K562 (cell line): ENCODE results near the gene ENDOU.

Experiments used
- EZH2 ChIP-seq: IDR thresholded peaks from 2 replicates; pipeline ENCODE4 v1.6.1; 2012; ENCODE audit warnings: low read depth, mild to moderate bottlenecking, inconsistent platforms, low read length, borderline replicate concordance
- RAD21 ChIP-seq, 2 experiments: fragments of 250-450 bp in 1 of 2; fragments of 450-650 bp in 1 of 2; sonication (Bioruptor Pico) in 1 of 2; formaldehyde crosslinking in 1 of 2; IDR thresholded peaks in 1 of 2; conservative IDR thresholded peaks in 1 of 2; 2 replicates each; pipeline versions ENCODE4 v1.4.0 to v1.8.0; 2020 to 2022; ENCODE audit warnings: mild to moderate bottlenecking in 2 of 2, moderate library complexity in 1 of 2
- SMC3 ChIP-seq: conservative IDR thresholded peaks from 2 replicates; pipeline ENCODE4 v1.6.1; 2011; ENCODE audit warnings: low read depth, low read length, improper control_type of control experiment; ENCODE audit not compliant: insufficient read depth
- TCF7L2 ChIP-seq: fragments of 150-350 bp; IDR thresholded peaks from 2 replicates; pipeline ENCODE4 v1.6.1; 2016; ENCODE audit warnings: low read depth, mild to moderate bottlenecking, low read length, moderate library complexity
- ZNF316 ChIP-seq: fragments of 450-650 bp; IDR thresholded peaks from 2 replicates; pipeline ENCODE4 v1.6.1; 2016

- TF ChIP-seq TCF7L2 (no peak), SMC3 (no peak), EZH2 (no peak), RAD21 (CRISPR knock-in tag; conservative IDR thresholded peaks at IDR 0.05 in 1 of 2, IDR thresholded peaks at IDR 0.05 in 1 of 2) (no peak), ZNF316 (no peak)
Observed at GRCh38 chr12:47772738-47773061, 47.4 kb upstream of the ENDOU start.
